HL-60 (cell line): Measurements from ENCODE around the gene SEPTIN5.

Experiments used
- DNase-seq, 2 experiments: peaks; one replicate each; pipeline ENCODE4 v3.0.0-alpha.2; 2010 to 2020; ENCODE audit warnings: low read depth in 1 of 2, low spot score in 1 of 2
- H3K27ac ChIP-seq: fragments of 250-450 bp; sonication (Bioruptor Pico); replicated peaks from 2 replicates; pipeline ENCODE4 v1.5.1; 2020; ENCODE audit warnings: mild to moderate bottlenecking, moderate library complexity
- H3K27me3 ChIP-seq: fragments of 250-450 bp; sonication (Bioruptor Pico); 2 replicates; pipeline ENCODE4 v1.5.1; 2021; ENCODE audit warnings: mild to moderate bottlenecking, moderate library complexity; ENCODE audit not compliant: insufficient read depth, poor library complexity, severe bottlenecking
- H3K4me3 ChIP-seq: replicated peaks from 2 replicates; pipeline ENCODE4 v1.5.1; 2011; ENCODE audit warnings: mild to moderate bottlenecking, control low read depth, low read length; ENCODE audit not compliant: insufficient read depth
- CTCF ChIP-seq: IDR thresholded peaks from one replicate; pipeline ENCODE4 v1.5.1; 2011; ENCODE audit warnings: low read length, control low read depth, inconsistent platforms; ENCODE audit not compliant: insufficient read depth
- GABPA ChIP-seq: IDR thresholded peaks from 2 replicates; pipeline ENCODE4 v1.6.1; 2012; ENCODE audit warnings: low read depth
- POLR2AphosphoS5 ChIP-seq: IDR thresholded peaks from 2 replicates; pipeline ENCODE4 v1.6.1; 2012; ENCODE audit warnings: low read depth
- REST ChIP-seq: IDR thresholded peaks from 2 replicates; pipeline ENCODE4 v1.6.1; 2012; ENCODE audit warnings: low read depth; ENCODE audit not compliant: insufficient replicate concordance
- SPI1 ChIP-seq: IDR thresholded peaks from 2 replicates; pipeline ENCODE4 v1.6.1; 2012; ENCODE audit warnings: low read depth, mild to moderate bottlenecking, borderline replicate concordance

Gene SEPTIN5

GRCh38 chr22:19691007-19691720 lies 23.1 kb upstream of the SEPTIN5 start:
- Histone ChIP-seq H3K27ac (no peak overlapping the region), H3K4me3 (no peak overlapping the region), H3K27me3 (no peaks in the 10 kb centered on the region)
- no peak for TF ChIP-seq SPI1
- TF ChIP-seq REST, result no peak
- TF ChIP-seq CTCF, result no peak
- no peak for TF ChIP-seq GABPA
- TF ChIP-seq POLR2AphosphoS5, result no peak
- DNase-seq, result no peak

- Histone ChIP-seq H3K27ac (no peak overlapping the region), H3K4me3 (no peak overlapping the region), H3K27me3 (no peaks in the 10 kb centered on the region)
- DNase-seq, result no peak
- TF ChIP-seq CTCF, result no peak
Measured at GRCh38 chr22:19691721-19692341, 22.5 kb upstream of the SEPTIN5 start.

- H3K4me3 ChIP-seq, result no peak overlapping the region
- no peak for DNase-seq
- H3K27me3 ChIP-seq, result no peaks in the 10 kb centered on the region
- TF ChIP-seq POLR2AphosphoS5 (no peak), REST (no peak), GABPA (no peak), CTCF (no peak), SPI1 (no peak)
- no peak overlapping the region for H3K27ac ChIP-seq
Measured at GRCh38 chr22:19693581-19693980, 20.7 kb upstream of the SEPTIN5 start.
